Spleen (tissue), 7 donors: ENCODE measurements around the gene LMOD3.

Experiments
- CTCF ChIP-seq, 11 experiments: fragments of 200-600 bp in 7 of 11; fragments of 450-650 bp in 4 of 11; sonication (generic) in 4 of 11; IDR thresholded peaks in 8 of 11; conservative IDR thresholded peaks in 3 of 11; 1 replicate in 7 of 11; 2 replicates in 4 of 11; pipeline versions ENCODE4 v1.4.0 to v1.8.0; 2016 to 2021; ENCODE audit warnings: antibody characterized with exemption in 11 of 11, inconsistent platforms in 4 of 11, mild to moderate bottlenecking in 1 of 11
- POLR2A ChIP-seq, 3 donors: fragments of 450-650 bp; IDR thresholded peaks; one replicate each; pipeline ENCODE4 v1.5.1; 2017; ENCODE audit warnings: antibody characterized with exemption in 3 of 3, mild to moderate bottlenecking in 1 of 3
- donor health status: DM: no; HTN: no; CAD: no; lungs with moderate emphysema.
- donor health status: DM: no; HTN: no; CAD: no.
- donor health status: DM: no; HTN: no; CAD: no.

- TF ChIP-seq CTCF (IDR thresholded peaks at IDR 0.05 in 8 of 11, conservative IDR thresholded peaks at IDR 0.05 in 3 of 11) (no peak), POLR2A (IDR thresholded peaks at IDR 0.05) (no peak)
These were observed 24.8 kb downstream of the LMOD3 start for GRCh38 chr3:69097407-69098086.
